ENCODE results near the gene ANO6.
"Not testable (repeated sequence)": the region's sequence is repeated elsewhere in the genome, so short reads cannot be mapped to it uniquely, and the experiment has no call there.

Gene ANO6

DNA sequence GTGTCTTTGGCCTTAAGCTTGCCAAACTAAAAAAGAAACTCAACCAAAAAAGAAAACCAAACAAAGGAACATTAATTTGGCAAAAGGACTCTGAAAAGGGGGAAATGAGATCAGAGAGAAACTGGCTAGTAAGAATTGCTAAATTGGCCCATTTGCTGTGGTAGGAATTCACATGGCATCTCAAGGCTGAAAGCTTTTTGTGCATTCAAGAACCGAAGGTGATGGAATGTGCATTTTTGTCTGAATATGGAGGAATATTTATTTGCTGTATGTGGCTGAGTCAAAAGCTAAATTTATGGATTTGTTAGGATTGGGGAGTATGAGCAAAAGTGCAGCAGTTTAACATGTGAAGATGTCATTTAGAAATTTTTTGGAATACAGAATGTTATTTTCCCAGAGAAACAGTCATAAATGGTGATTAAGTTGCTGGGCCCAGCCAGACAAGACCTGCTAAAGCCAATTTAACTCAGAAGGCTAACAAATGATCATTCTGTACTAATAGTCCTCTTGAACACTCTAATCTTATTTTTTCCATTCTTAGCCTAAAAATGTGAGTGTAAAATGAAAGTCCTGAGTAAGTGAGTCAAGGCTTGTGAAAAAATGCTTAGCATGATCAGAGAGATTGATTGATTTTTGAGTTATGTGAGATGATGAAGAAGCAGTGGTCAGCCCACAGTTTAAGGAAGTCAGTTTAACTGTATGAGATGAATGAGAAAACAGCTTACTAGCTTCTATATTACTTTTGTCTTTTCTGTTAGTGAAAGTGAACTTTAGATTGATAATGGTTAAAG is 94.1 kb downstream of the ANO6 start:
- DNase-seq (ENCODE audit: low spot score), result no peak

DNA sequence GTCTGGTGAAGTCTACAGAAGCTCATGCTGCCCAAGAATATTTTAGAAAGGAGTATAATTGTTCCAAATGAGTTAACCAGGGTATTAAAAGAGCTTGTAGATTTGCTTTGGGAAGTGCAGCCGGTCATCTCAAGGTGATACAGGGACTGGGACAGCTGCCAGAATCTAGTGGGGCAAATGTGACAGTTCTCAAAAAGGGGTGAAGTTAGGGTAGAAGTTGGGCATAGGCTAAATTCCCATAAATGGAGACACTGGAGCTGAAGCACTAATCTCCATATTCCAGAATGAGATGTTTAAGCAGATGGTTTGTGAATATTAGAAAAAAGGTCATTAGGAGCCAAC is 94.7 kb downstream of the ANO6 start:
- DNase-seq (ENCODE audit: low spot score), result no peak

DNA sequence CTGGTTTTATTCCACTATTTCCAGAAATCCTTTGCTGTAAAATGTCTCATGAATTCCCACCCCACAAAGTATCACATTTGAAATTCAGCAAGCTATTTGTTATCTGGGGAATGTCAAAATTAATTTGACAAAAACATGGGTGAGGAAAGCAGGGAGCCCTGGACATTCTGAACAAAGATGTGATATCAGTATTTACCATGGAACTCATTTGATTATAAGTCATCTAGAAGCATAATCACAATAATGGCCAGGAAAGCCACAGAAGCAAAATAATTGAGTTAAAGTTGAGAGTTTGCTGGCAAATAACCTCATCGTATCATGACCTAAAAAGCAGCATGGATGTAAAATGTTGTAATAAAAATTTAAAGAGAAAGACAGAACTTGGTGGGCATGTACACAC is 96.1 kb downstream of the ANO6 start:
- DNase-seq (ENCODE audit: low spot score), result no peak

DNA sequence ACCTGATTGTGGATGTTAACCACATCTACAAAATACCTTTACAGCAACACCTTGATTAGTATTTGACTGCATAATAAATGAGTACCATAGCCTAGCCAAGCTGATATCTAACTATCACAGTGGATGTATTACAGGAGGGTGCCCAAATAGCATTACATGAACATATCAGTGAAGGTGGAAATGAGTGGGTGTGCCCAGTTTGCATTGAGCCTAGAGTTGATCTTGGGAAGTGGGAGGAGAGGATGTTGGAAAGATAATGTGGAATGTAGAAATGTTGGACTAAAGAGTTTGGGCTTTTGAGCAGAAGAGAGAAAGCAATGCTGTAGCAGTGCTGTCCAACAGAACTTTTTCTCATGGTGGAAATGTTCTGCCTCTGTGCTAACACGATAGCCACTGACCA is 98.9 kb downstream of the ANO6 start:
- no peak for DNase-seq (ENCODE audit: low spot score)

DNA sequence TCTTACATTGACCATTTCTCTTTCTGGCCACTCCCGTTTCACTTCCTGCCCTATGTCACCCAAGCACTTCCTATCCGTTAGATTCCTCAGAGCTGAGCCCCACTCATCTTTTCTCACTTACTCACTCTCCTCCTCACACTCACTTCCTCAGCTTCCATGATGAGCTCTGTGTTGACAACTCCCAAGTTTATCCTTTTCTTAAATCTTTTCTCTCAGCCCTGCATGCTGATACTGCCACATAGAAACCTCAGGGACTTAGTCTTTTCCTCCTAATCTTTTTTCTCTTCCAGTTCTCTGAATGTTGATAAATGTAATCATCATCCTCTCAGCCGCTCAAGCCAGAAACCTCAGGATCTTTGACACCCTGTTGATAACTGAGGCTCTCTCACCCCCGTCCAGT is 99.6 kb downstream of the ANO6 start:
- DNase-seq (ENCODE audit: low spot score), result no peak

DNA sequence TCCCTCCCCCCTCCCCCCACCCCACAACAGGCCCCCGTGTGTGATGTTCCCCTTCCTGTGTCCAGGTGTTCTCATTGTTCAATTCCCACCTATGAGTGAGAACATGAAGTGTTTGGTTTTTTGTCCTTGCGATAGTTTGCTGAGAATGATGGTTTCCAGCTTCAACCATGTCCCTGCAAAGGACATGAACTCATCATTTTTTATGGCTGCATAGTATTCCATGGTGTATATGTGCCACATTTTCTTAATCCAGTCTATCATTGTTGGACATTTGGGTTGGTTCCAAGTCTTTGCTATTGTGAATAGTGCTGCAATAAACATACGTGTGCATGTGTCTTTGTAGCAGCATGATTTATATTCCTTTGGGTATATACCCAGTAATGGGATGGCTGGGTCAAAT is 101.4 kb downstream of the ANO6 start:
- DNase-seq (ENCODE audit: low spot score), result not testable (repeated sequence)

DNA sequence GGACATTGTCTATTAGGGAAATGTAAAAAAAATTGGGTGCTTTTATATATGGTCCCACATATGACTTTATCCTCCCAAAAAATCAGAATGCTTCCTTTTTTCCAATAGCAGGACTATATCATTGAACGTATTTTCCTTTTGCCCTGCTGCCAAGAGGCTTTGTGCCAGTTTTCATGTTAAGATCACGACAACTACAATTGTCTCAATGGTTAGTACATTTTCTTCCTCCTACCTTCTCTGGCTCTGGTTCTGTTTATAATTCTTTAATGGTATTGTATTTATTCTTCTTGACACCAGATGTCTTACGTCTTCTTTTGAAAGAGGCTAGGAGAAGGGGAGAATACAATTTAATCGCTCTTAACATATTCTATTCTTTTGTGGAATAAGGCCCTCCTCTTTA is 106.9 kb downstream of the ANO6 start:
- no peak for DNase-seq (ENCODE audit: low spot score)

DNA sequence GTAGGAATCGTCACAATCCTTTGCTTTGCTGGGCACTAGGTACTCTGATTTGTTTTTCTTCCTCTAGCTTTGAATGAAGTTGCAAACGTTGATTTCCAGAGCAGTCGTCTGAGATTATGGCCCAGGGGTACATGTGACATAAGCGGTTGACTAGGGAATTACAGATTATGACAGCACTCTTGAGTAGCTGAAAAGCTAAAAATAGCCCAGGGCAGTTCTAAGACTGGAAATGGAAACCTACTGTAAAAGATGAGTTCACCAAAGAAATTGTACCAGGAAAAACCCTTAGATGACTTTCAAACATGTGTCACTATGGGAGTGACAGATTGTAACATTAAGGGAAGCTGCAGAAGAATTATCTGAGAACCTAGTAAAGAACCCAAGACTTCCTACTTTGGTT is 108.5 kb downstream of the ANO6 start:
- DNase-seq (ENCODE audit: low spot score), result no peak

DNA sequence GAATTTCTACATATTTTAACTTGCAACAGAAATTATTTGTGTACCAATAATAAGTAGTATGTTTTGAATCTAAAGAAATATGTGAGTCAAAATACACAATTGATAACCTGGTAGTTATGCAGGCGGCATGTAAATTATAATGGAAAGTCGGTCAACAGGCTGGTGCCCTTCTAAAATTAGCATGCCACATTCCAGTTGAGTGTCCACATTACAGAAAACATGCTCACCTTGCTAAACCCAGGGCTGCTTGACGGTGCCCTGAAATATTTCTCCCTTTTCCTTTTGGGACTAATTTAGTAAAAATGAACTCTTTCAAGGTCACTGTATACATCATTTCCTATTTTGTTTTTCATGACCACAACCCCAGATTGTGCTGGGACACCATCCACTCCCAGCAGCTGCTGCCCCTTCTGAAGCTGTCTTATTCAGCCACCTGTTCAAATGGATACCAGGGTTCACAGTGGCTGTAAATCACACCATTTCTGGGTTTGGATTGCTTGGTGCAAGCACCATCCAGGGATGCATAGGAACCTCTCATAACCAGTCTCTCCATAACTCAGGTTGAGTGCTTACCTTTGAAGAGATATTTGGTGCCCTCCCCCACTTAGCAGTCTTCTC is 110.6 kb downstream of the ANO6 start:
- no peak for DNase-seq (ENCODE audit: low spot score)

DNA sequence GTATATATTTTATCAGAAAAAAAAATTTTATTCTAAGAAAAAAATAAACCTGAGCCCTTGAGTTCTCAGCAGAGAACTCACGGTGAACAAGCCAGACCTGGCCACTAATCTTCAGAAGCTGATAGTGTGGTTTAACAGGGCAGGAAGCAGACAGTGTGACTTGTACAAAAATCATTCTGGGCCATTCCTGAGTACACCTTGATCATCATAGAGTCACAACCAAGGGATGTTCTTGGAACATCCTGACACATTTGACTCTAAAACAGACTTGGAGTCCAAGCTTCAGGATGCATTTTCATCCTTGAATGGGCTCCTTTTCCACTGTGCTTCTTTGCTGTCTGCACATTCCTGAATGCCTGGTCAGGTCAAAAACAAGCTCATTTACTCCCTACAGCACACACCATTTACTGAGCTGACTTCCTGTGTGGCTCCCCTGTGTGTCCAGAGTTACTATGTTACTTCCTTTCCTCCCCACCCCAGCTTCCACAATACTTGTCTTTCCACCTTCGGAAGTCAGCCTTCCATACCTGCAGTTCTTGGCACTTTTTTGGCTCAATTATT is 112.0 kb downstream of the ANO6 start:
- DNase-seq (ENCODE audit: low spot score), result no peak

DNA sequence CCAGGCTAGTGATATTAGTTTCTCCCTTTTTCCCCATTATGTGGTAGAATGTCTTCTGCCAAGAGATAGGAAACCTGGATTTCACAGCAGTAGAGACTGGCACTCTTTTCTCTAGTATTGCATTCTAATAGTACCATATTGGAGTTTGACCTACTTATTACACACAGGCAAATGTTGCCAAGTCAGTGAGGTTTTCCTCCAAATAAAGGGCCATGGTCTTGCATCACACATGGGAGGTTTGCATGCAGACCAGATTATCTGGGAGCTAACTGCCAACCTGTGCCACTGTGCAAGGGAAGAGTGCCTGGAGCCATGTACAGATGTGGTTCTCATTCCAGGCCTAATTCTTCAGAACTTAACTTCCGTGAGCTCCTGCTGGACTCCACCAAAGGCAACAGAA is 113.3 kb downstream of the ANO6 start:
- no peak for DNase-seq (ENCODE audit: low spot score)

DNA sequence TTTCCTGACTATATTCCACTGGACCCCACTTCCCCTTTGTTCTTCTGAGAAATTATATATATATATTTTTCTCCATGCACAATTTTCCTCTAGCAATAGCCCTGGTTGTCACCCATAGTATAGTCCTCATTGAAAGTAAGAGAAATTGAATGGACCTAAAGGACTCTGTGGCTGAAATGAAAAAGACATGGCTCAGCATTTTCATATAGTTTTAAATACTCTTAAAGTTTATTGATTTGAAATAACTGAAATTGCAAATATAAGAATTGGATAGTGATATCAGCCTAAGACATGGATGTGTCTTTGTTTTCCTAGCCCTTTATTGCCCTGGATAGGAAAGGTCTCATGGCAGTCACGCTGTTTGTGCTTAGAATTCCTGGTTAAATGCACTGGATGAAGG is 113.8 kb downstream of the ANO6 start:
- DNase-seq (ENCODE audit: low spot score), result no peak

DNA sequence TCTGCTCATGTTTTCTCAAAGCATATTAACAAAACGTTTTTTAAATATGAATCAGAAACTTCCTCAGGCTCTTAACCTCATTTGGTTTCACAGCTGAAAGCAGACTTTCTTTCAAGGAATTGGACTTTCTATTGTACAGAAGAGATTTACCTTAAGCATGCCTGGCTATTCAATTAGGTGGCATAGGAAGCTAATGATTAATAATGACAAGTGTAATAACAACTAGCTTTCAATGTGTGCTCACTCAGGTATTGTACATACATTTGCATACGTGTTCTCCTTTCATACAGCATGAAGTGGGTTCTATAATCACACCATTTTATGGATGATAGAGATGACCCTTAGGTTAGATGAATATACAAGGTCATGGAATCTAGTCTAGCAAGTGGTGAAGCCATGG is 115.7 kb downstream of the ANO6 start:
- no peak for DNase-seq (ENCODE audit: low spot score)

DNA sequence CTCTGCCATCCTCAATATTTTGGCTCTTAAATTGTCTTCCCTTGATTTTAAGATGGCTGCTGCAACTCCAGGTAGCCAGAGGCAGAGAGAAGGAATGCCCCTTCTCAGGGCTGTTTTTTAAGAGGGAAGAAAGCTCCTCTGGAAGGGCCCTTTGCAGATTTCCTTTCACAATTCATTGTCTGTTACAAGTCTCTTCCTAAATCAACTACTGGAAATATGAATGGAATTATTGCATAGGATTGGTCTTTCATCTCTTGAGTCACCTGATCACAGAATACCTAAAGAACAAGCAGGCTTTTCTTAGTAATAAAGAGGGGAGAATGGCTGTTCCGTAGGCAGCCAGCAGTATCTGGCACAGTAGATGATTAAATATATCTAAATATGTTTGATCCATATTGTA is 118.5 kb downstream of the ANO6 start:
- DNase-seq (ENCODE audit: low spot score), result no peak

DNA sequence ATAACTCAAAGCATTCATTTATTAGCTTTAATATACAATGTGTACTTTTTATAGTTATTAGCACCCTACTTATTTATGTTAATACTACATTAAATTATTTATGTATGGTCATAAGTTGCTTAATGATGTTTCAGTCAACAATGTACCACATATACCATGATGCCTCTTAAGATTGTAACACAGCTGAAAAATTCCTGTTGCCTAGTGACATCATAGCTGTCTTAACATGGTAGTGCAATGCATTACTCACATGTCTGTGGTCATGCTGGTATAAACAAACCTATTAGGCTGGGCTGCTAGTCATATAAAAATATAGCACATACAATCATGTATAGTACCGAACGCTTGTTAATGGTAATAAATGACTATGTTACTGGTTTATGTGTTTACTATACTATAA is 120.4 kb downstream of the ANO6 start:
- no peak for DNase-seq (ENCODE audit: low spot score)

DNA sequence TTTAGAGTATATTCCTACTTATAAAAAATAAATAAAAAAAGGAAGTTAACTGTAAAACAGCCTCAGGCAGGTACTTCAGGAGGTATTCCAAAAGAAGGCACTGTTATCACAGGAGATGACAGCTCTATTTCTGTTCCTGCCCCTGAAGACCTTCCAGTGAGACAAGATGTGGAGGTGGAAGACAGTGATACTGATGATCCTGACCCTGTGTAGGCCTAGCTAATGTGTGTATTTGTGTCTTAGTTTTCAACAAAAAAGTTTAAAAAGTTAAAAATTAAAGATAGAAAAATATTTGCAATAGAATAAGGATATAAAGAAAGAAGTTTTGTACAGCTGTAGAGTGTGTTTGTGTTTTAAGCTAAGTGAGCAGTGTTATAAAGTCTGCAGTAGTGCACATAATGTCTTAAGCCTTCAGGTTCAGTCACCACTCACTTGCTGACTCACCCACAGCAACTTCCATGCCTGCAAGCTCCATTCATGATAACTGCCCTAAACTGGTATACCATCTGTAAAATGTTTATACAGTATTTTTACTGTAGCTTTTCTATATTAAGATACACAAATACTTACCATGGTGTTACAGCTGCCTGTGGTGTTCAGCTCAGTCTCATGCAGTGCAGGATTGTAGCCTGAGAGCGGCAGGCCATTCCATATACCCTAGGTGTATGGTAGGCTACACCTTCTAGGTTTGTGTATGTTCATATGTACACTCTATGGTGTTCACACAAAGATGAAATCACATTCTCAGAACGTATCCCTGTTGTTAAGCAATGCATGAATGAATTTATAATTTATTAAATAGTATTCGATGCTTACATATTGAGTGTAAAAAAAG is 121.1 kb downstream of the ANO6 start:
- no peak for DNase-seq (ENCODE audit: low spot score)

DNA sequence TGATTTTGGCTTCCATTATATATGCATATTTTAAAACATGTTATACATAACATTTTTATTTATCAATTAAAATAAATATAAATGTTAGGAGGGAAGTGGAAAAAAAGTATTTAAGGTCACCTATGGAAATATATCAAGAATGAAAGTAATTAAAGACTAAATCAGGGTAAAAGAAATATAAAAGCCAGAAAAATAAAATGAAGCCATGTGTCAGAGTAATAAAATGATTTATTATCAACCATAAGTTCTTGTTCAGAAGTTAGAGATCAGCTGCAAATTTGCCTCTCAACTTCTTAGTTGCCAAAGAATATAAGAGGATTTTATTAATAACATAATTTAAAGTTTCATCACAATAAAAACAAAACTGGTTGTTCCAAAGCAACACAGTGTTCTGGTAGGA is 121.9 kb downstream of the ANO6 start:
- no peak for DNase-seq (ENCODE audit: low spot score)

DNA sequence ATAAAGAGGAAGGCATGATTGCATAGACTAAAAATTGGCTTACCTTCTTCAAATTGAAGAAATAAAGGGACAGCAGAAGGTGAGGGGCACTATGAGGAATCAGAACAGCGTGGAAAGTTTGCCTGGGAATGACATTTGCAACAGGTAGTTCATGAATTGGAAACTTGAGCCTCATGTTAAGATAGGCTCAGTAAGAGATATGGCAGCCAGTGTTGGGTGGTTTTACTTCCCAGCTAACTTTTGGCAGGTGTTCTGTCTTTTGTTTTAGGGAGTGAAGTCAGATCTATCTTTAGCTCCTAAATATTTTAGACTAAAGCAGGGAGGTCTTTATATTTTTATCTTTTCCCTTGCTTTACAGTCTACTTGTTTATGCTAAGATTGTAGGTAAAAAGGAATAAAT is 122.4 kb downstream of the ANO6 start:
- DNase-seq (ENCODE audit: low spot score), result no peak

DNA sequence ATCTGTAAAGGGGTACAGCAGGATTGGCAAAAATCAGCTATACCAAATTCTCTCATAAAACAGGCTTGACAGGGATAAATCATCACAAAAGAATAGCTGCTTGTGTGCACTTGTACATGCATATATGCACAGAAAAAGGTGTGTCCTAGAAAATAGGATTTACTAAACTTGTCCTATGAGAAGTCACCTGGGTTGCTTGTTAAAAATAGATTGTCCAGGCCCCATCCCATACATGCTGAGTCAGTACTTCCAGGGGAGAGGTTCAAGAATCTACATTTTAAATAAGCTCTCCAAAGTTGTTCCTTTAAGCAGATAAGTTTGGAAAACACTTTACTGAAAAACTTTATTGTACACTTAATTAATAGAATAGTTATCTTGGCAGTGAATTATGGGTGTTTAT is 123.1 kb downstream of the ANO6 start:
- DNase-seq (ENCODE audit: low spot score), result no peak

DNA sequence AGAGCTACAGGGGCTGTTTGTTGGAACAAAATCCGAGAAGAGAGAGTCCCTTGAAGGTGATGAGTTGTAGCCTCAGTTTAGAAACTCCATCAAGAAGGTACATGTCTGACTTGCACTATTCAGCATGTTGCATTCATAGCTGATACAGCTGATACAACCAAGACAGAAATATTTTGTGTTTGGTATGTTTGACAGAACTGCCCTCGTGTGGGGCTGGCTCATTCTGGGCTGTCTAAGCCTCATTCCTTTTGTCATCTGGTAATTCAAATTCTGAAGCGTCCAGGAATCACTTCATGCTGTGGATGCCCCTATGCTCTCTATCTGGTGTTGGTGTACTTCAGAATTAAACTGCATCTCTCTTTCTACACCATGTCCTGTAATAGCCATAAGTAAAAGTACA is 126.3 kb downstream of the ANO6 start:
- no peak for DNase-seq (ENCODE audit: low spot score)

DNA sequence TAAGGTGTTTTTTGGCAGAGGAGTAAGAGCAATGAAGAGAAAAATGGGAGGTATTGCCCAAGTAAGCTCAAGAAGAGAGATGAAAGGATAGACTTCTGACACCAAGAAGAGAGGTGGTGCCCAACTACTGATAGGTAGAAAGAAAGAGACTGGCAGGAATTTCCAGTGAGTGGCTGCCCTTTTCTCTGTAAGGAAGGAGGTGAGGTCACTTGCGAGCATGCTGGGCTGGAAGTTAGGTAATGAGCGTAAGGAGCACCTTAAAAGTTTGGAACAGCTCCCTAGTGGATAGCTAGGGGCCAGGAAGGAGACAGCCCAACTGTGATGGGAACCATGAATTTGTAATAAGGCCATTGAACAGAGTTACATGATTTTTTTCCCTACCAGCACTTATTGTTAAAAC is 127.0 kb downstream of the ANO6 start:
- no peak for DNase-seq (ENCODE audit: low spot score)

DNA sequence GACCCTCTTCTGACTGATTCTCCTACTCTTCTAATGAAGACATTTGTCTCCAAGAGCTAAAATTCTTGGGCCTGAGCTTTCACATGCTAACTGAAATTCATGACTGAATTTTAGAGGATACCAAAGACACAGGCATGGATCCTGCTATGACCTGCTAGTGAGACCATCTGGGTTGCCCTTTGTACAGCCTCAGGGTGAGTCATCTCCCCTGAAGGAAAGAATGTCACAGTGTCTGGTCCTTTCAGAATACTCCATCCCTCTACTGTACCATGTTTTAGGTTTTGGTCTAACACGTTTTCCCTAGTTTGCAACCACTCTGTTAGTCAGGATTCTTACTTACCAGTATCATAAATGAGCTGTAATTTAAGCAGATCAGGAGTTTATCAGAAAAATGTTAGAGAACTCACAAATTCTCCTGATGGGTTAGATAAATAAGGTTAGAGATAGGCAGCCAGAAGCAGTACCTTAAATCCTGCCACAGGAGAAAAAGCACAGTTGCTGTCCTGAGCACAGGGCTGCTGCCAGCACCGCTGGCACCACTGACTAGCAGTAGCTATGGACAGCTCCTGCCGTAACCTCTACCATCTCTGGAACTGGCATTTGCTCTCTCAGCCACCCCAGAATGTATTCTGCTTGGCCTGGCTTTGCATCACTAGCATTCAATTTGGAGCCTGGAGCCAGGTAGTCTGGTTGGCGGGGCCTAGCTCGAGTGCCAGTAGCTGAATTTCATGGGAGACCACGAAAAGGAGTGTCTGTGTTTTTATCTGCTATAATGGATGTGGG is 127.6 kb downstream of the ANO6 start:
- no peak for DNase-seq (ENCODE audit: low spot score)

Measured in Ammon's horn (tissue), 1 donor.